NT2/D1 (cell line): Measurements from ENCODE around the gene LSAMP.

ENCODE experiments used
- SUZ12 ChIP-seq: IDR thresholded peaks from 2 replicates; pipeline ENCODE4 v1.6.1; 2011; ENCODE audit not compliant: insufficient read length, insufficient read depth; ENCODE audit errors: extremely low read depth
- YY1 ChIP-seq: IDR thresholded peaks from 2 replicates; pipeline ENCODE4 v1.6.1; 2011; ENCODE audit not compliant: insufficient read length, insufficient read depth
- ZNF274 ChIP-seq: IDR thresholded peaks from 2 replicates; pipeline ENCODE4 v1.6.1; 2011; ENCODE audit warnings: mild to moderate bottlenecking, low read depth, low read length

GRCh38 chr3:115758076-115758763 lies 687.1 kb downstream of the LSAMP start:
- TF ChIP-seq ZNF274 (no peak), SUZ12 (no peak), YY1 (no peak)
